Kidney (tissue), 14 donors: ENCODE measurements around the gene LYZL4. TPM values are rescaled to one million over a fixed set of nuclear protein-coding genes. Genes with fewer than 3 reads are reported as not detected.

Experiments used
- DNase-seq, 5 donors: peaks; one replicate each; pipeline ENCODE4 v3.0.0-alpha.2; 2013 to 2020
- FAIRE-seq: peaks from 2 replicates; lab custom pipeline; 2012; peaks lifted over from hg19 to GRCh38; lab: Jason Lieb, UNC
- H3K27ac ChIP-seq, 2 donors: one replicate each; pipeline ENCODE4 v1.7.0; 2013; ENCODE audit warnings: low read depth in 2 of 2, low read length in 2 of 2, inconsistent platforms in 1 of 2
- H3K27me3 ChIP-seq: one replicate; pipeline ENCODE4 v1.7.1; 2013; ENCODE audit warnings: low read length, inconsistent platforms; ENCODE audit not compliant: control insufficient read depth, insufficient read depth
- H3K36me3 ChIP-seq, 3 donors: one replicate each; pipeline versions ENCODE4 v1.7.0 to v1.7.1; 2013; ENCODE audit warnings: low read length in 3 of 3, control low read depth in 1 of 3, inconsistent platforms in 1 of 3; ENCODE audit not compliant: insufficient read depth in 3 of 3, control insufficient read depth in 2 of 3
- H3K4me1 ChIP-seq, 3 donors: one replicate each; pipeline versions ENCODE4 v1.7.0 to v1.7.1; 2013; ENCODE audit warnings: low read length in 3 of 3, inconsistent platforms in 1 of 3, low read depth in 1 of 3; ENCODE audit not compliant: control insufficient read depth in 2 of 3, insufficient read depth in 2 of 3
- H3K4me3 ChIP-seq, 3 donors: one replicate each; pipeline versions ENCODE4 v1.7.0 to v1.8.1; 2013; ENCODE audit warnings: low read length in 3 of 3, control low read depth in 1 of 3, inconsistent platforms in 1 of 3
- H3K9ac ChIP-seq, 3 donors: one replicate each; pipeline versions ENCODE4 v1.7.0 to v1.7.1; 2013; ENCODE audit warnings: low read length in 3 of 3, control low read depth in 1 of 3, inconsistent platforms in 1 of 3
- H3K9me3 ChIP-seq, 3 donors: one replicate each; pipeline versions ENCODE4 v1.7.0 to v1.7.1; 2013; ENCODE audit warnings: low read length in 3 of 3, control low read depth in 1 of 3, inconsistent platforms in 1 of 3; ENCODE audit not compliant: control insufficient read depth in 2 of 3, insufficient read depth in 1 of 3
- intact Hi-C: fragments of 100-400 bp; cut with DNase I; formaldehyde crosslinking; loops from one replicate; pipeline ENCODE4 v1.11.1; 2022
- polyA plus RNA-seq: library from polyadenylated mRNA; stranded (reverse); fragments of 350-450 nt; fragmentation: Illumina TruSeq; extraction: RNeasy Lipid Tissue Mini Kit (QIAGEN cat#74804); gene quantifications from one replicate; pipeline ENCODE4 v1.2.3, GENCODE V29; 2014; ENCODE audit warnings: low read depth, low replicate concordance; ENCODE audit not compliant: insufficient read depth
- total RNA-seq: library from RNA; stranded (reverse); fragmentation: NEBNext Ultra II Directional; extraction: Animal tissue kit (Norgen Biotek cat#: 25700); gene quantifications from one replicate; pipeline ENCODE4 v1.2.1, GENCODE V29; 2021
- TF ChIP-seq, protein P1 (sequence below): IDR thresholded peaks from 3 replicates; pipeline ENCODE4 v1.5.1; 2012; ENCODE audit warnings: mild to moderate bottlenecking, moderate library complexity, borderline replicate concordance; ENCODE audit not compliant: insufficient read depth; ENCODE audit errors: extremely low read depth
- donor health status: control.
- donor health status: control.
- donor health status: control.
- donor health status: control.
- donor health status: control.
- donor health status: DM: yes; HTN: yes; CAD: no.
- donor health status: Normal renal cell carcinoma (clear cell type).

LYZL4 gene
- total and polyA plus RNA-seq, 2 donors from 2014 or later, result not detected

DNA sequence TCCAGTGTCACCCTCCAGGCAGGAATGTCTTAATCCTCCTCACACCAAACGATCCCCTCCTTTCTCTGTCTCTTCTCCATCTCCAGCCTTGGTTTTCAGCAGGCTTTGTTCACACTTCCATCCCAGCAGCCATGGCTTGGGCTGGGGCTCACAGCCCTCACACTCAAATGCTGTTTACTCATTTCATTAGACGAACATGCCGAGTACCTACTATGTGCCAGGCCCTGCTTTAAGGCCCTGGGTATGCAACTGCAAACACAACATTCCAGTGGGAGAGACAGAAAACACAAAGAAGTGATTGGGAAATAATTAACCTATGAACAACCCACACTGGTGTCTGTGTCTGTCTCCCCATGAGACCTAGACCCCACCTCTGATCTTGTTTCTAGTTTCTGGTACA is 43.9 kb downstream of the LYZL4 start:
- Histone ChIP-seq H3K27ac (no peak overlapping the region), H3K9me3 (peaks cover 0 to 3% (median 0%) of the 10 kb centered on the region in 3 donors), H3K9ac (no peak overlapping the region), H3K4me1 (no peaks in the 10 kb centered on the region), H3K4me3 (no peak overlapping the region), H3K36me3 (no peaks in the 10 kb centered on the region), H3K27me3 (no peaks in the 10 kb centered on the region)
- TF ChIP-seq, protein P1, sequence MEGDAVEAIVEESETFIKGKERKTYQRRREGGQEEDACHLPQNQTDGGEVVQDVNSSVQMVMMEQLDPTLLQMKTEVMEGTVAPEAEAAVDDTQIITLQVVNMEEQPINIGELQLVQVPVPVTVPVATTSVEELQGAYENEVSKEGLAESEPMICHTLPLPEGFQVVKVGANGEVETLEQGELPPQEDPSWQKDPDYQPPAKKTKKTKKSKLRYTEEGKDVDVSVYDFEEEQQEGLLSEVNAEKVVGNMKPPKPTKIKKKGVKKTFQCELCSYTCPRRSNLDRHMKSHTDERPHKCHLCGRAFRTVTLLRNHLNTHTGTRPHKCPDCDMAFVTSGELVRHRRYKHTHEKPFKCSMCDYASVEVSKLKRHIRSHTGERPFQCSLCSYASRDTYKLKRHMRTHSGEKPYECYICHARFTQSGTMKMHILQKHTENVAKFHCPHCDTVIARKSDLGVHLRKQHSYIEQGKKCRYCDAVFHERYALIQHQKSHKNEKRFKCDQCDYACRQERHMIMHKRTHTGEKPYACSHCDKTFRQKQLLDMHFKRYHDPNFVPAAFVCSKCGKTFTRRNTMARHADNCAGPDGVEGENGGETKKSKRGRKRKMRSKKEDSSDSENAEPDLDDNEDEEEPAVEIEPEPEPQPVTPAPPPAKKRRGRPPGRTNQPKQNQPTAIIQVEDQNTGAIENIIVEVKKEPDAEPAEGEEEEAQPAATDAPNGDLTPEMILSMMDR, result no peak
- intact Hi-C loops, result no loop called here
- no peak for DNase-seq
- FAIRE-seq, result no peak

DNA sequence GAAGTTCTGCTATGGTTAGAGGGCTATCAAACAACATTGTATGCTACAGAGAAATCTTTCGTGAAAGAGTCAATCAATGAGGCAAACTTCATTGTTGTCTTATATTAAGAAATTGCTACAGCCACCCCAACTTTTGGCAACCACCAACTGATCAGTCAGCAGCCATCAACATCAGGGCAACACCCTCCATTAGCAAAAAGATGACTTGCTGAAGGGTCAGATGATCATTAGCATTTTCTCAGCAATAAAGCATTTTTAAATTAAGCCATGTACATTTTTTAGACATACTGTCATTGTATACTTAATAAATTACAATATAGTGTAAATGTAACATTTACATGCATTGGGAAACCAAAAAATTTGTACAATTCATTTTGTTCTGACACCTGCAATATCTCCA is 53.1 kb downstream of the LYZL4 start:
- H3K4me3 ChIP-seq, result no peak overlapping the region
- intact Hi-C loops, result no loop called here
- DNase-seq, result no peak
- no peaks in the 10 kb centered on the region for H3K27me3 ChIP-seq
- H3K27ac ChIP-seq, result no peak overlapping the region
- no peaks in the 10 kb centered on the region for H3K36me3 ChIP-seq
- peaks cover 0 to 4% (median 0%) of the 10 kb centered on the region in 3 donors for H3K9me3 ChIP-seq
- H3K9ac ChIP-seq, result no peak overlapping the region
- no peak for FAIRE-seq
- H3K4me1 ChIP-seq, result no peaks in the 10 kb centered on the region
- TF ChIP-seq, protein P1, result no peak

DNA sequence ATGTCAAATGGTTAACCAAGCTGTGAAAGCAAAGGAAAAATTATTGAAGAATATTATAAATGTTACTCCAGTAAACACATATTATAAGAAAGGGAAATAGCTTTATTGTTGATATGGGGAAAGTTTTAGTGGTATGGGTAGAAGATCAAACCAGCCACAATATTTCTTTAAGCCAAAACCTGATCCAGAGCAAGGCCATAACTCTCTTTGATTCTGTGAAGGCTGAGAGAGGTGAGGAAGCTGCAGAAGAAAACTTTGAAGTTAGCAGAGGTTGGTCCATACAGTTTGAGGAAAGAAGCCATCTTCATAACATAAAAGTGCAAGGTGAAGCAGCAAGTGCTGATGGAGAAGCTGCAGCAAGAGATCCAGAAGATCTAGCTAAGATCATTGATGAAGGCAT is 54.8 kb downstream of the LYZL4 start:
- intact Hi-C loops, result no loop called here
- TF ChIP-seq, protein P1, result no peak
- no peak overlapping the region for H3K4me3 ChIP-seq
- H3K27ac ChIP-seq, result no peak overlapping the region
- DNase-seq (no peak), FAIRE-seq (no peak)
- H3K9me3 ChIP-seq, result peaks cover 0 to 4% (median 0%) of the 10 kb centered on the region in 3 donors
- no peaks in the 10 kb centered on the region for H3K27me3 ChIP-seq
- no peak overlapping the region for H3K9ac ChIP-seq
- H3K36me3 ChIP-seq, result no peaks in the 10 kb centered on the region
- H3K4me1 ChIP-seq, result no peaks in the 10 kb centered on the region

DNA sequence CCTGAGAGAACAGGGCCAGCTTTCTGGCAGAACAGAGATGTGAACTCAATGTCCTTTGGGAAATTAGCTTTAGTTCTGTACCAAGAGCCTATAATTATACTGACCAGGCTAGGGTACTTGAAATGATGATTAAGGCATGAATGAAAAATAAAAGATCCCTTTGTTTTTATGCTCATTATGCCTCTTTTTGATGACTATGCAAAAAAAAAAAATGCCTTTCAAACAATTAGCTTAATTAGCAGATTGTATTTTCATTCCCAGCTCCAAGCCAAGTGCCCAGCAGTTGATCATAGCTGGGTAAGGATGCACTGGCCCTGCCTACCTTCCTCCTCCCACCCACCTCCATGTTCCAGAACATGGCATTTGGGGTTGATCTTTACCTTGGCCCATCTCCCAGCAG is 56.8 kb downstream of the LYZL4 start:
- peaks cover 0 to 4% (median 0%) of the 10 kb centered on the region in 3 donors for H3K9me3 ChIP-seq
- TF ChIP-seq, protein P1, result no peak
- no peak overlapping the region for H3K4me3 ChIP-seq
- H3K9ac ChIP-seq, result no peak overlapping the region
- H3K4me1 ChIP-seq, result no peaks in the 10 kb centered on the region
- no peak for DNase-seq
- H3K36me3 ChIP-seq, result no peaks in the 10 kb centered on the region
- no peaks in the 10 kb centered on the region for H3K27me3 ChIP-seq
- no peak overlapping the region for H3K27ac ChIP-seq
- intact Hi-C loops, result no loop called here
- FAIRE-seq, result no peak
